ENCODE measurements around the gene MTUS2.

- TF ChIP-seq CTCF (IDR thresholded peaks at IDR 0.05; ENCODE audit: low read depth, low read length) (no peak), POLR2A (IDR thresholded peaks at IDR 0.05; ENCODE audit: extremely low read depth, insufficient read length) (no peak), MYC (IDR thresholded peaks at IDR 0.05; ENCODE audit: low read depth, low read length) (no peak)
Measured at GRCh38 chr13:29294821-29295220, 474.7 kb downstream of the MTUS2 start.
